Measurements from ENCODE around the gene IGFBP5. TPM values are rescaled to one million over a fixed set of nuclear protein-coding genes. Genes with fewer than 3 reads are reported as not detected.

Gene IGFBP5
- total RNA-seq, 2 experiments from 2014 or later, result not detected

GRCh38 chr2:216717907-216718615, 22.7 kb upstream of the IGFBP5 start:
- H3K79me2 ChIP-seq (ENCODE audit: insufficient read depth, low read depth, low read length), result no peaks in the 10 kb centered on the region
- intact Hi-C loops (cut with micrococcal nuclease; ENCODE audit: unreplicated experiment), result no loop called here
- H3K36me3 ChIP-seq (ENCODE audit: insufficient read depth, low read length), result no peaks in the 10 kb centered on the region
- DNase-seq (ENCODE audit: low spot score), result no peak
- H3K27ac ChIP-seq (ENCODE audit: low read depth, low read length, poor library complexity, severe bottlenecking), result no peak overlapping the region
- no peak overlapping the region for H3K4me3 ChIP-seq (ENCODE audit: low read depth, low read length, poor library complexity, severe bottlenecking)
- ChIA-PET POLR2A (interaction anchor here (0.5 kb wide), 1 partner anchor 803 kb away, joined by 4 read pairs; no protein-coding TSS in a partner anchor), CTCF (ENCODE audit: unreplicated experiment) (no interaction called here)
- TF ChIP-seq CTCF (conservative IDR thresholded peaks at IDR 0.05; ENCODE audit: low read length), result no peak
- TF ChIP-seq EZH2phosphoT487 (IDR thresholded peaks at IDR 0.05; ENCODE audit: borderline replicate concordance, low read depth, low read length), result no peak
- H2AFZ ChIP-seq (ENCODE audit: low read length), result no peak overlapping the region
- H3K4me1 ChIP-seq (ENCODE audit: insufficient read depth, low read length, poor library complexity, severe bottlenecking), result no peaks in the 10 kb centered on the region
- no peak overlapping the region for H3K4me2 ChIP-seq (ENCODE audit: low read length)
- BruUV-seq (replicated peaks), result no TSS peak
- H4K20me1 ChIP-seq (ENCODE audit: insufficient read depth, low read length), result no peaks in the 10 kb centered on the region
- no peaks in the 10 kb centered on the region for H3K9me3 ChIP-seq (ENCODE audit: low read length)
- H3K9me2 ChIP-seq (ENCODE audit: insufficient read depth, low read length), result no peaks in the 10 kb centered on the region

- Histone ChIP-seq H3K36me3 (ENCODE audit: insufficient read depth, low read length) (no peaks in the 10 kb centered on the region), H4K20me1 (ENCODE audit: insufficient read depth, low read length) (no peaks in the 10 kb centered on the region), H3K9me2 (ENCODE audit: insufficient read depth, low read length) (no peaks in the 10 kb centered on the region), H3K4me2 (ENCODE audit: low read length) (no peak overlapping the region), H3K9me3 (ENCODE audit: low read length) (no peaks in the 10 kb centered on the region), H3K4me3 (ENCODE audit: low read depth, low read length, poor library complexity, severe bottlenecking) (no peak overlapping the region), H2AFZ (ENCODE audit: low read length) (no peak overlapping the region), H3K27ac (ENCODE audit: low read depth, low read length, poor library complexity, severe bottlenecking) (no peak overlapping the region), H3K4me1 (ENCODE audit: insufficient read depth, low read length, poor library complexity, severe bottlenecking) (no peaks in the 10 kb centered on the region), H3K79me2 (ENCODE audit: insufficient read depth, low read depth, low read length) (no peaks in the 10 kb centered on the region)
- no peak for DNase-seq (ENCODE audit: low spot score)
- no TSS peak for BruUV-seq (replicated peaks)
- CTCF ChIA-PET (ENCODE audit: unreplicated experiment), result no interaction called here
- intact Hi-C loops (cut with micrococcal nuclease; ENCODE audit: unreplicated experiment), result no loop called here
- POLR2A ChIA-PET, result interaction anchor here (0.5 kb wide), 1 partner anchor 803 kb away, joined by 4 read pairs; no protein-coding TSS in a partner anchor
- TF ChIP-seq EZH2phosphoT487 (IDR thresholded peaks at IDR 0.05; ENCODE audit: borderline replicate concordance, low read depth, low read length) (no peak), CTCF (conservative IDR thresholded peaks at IDR 0.05; ENCODE audit: low read length) (no peak)
Measured at GRCh38 chr2:216717491-216717901, 22.1 kb upstream of the IGFBP5 start.

- H3K4me3 ChIP-seq (ENCODE audit: low read depth, low read length, poor library complexity, severe bottlenecking), result no peak overlapping the region
- H3K4me1 ChIP-seq (ENCODE audit: insufficient read depth, low read length, poor library complexity, severe bottlenecking), result no peaks in the 10 kb centered on the region
- no peaks in the 10 kb centered on the region for H3K9me3 ChIP-seq (ENCODE audit: low read length)
- H3K9me2 ChIP-seq (ENCODE audit: insufficient read depth, low read length), result no peaks in the 10 kb centered on the region
- CTCF ChIA-PET (ENCODE audit: unreplicated experiment), result no interaction called here
- BruUV-seq (replicated peaks), result no TSS peak
- H3K4me2 ChIP-seq (ENCODE audit: low read length), result no peak overlapping the region
- DNase-seq (ENCODE audit: low spot score), result no peak
- no peak overlapping the region for H2AFZ ChIP-seq (ENCODE audit: low read length)
- POLR2A ChIA-PET, result no interaction called here
- H3K36me3 ChIP-seq (ENCODE audit: insufficient read depth, low read length), result no peaks in the 10 kb centered on the region
- intact Hi-C loops (cut with micrococcal nuclease; ENCODE audit: unreplicated experiment), result no loop called here
- no peaks in the 10 kb centered on the region for H3K79me2 ChIP-seq (ENCODE audit: insufficient read depth, low read depth, low read length)
- no peak overlapping the region for H3K27ac ChIP-seq (ENCODE audit: low read depth, low read length, poor library complexity, severe bottlenecking)
- TF ChIP-seq EZH2phosphoT487 (IDR thresholded peaks at IDR 0.05; ENCODE audit: borderline replicate concordance, low read depth, low read length), result no peak
- TF ChIP-seq CTCF (conservative IDR thresholded peaks at IDR 0.05; ENCODE audit: low read length), result no peak
- no peaks in the 10 kb centered on the region for H4K20me1 ChIP-seq (ENCODE audit: insufficient read depth, low read length)
Measured at GRCh38 chr2:216716109-216716508, 20.8 kb upstream of the IGFBP5 start.
